GM12878 (cell line): Measurements from ENCODE around the gene SOX2. TPM values are rescaled to one million over a fixed set of nuclear protein-coding genes. Genes with fewer than 3 reads are reported as not detected.

Experiments used
- ATAC-seq: fragments of 200-7000 bp; cut with Tn5 transposase; 3 replicates; pipeline ENCODE4 v1.9.1; 2020; ENCODE audit warnings: mild to moderate bottlenecking, moderate library complexity
- BruUV-seq: library from RNA; stranded (reverse); fragments of 400-500 nt; replicated peaks from 2 replicates; lab custom pipeline; 2021; lab: Mats Ljungman, UMichigan
- CTCF ChIA-PET: fragments of 300-600 bp; sonication (Branson Sonifier 250); formaldehyde crosslinking; extraction: SDS; loops from one replicate; lab custom pipeline; 2021; ENCODE audit warnings: inconsistent platforms; lab: Yijun Ruan, JAX
- POLR2A ChIA-PET: fragments of 350-600 bp; formaldehyde crosslinking; extraction: SDS; loops from one replicate; lab custom pipeline; 2021; ENCODE audit warnings: inconsistent platforms; lab: Charles Lee
- RAD21 ChIA-PET: fragments of 300-600 bp; sonication (Branson Sonifier 250); formaldehyde crosslinking; loops from one replicate; lab custom pipeline; 2023; ENCODE audit warnings: antibody characterized with exemption; ENCODE audit not compliant: unreplicated experiment; lab: Charles Lee
- SMC1A ChIA-PET: fragments of 300-600 bp; sonication (Branson Sonifier 250); formaldehyde crosslinking; loops from one replicate; lab custom pipeline; 2023; ENCODE audit not compliant: unreplicated experiment, uncharacterized antibody; lab: Charles Lee
- DNase-seq: peaks from one replicate; pipeline ENCODE4 v3.0.0-alpha.2; 2011; ENCODE audit warnings: low read depth, low spot score
- FAIRE-seq: peaks from 3 replicates; lab custom pipeline; 2011; peaks lifted over from hg19 to GRCh38; lab: Jason Lieb, UNC
- H2AFZ ChIP-seq: 2 replicates; pipeline ENCODE4 v1.6.0; 2011; ENCODE audit warnings: low read depth, low read length, control low read depth; ENCODE audit not compliant: control insufficient read depth
- H3K27ac ChIP-seq: 2 replicates; pipeline ENCODE4 v1.5.1; 2011; ENCODE audit warnings: control low read depth; ENCODE audit not compliant: control insufficient read depth, insufficient read depth
- H3K27me3 ChIP-seq, 2 experiments: replicated peaks in 1 of 2; 2 replicates each; pipeline versions ENCODE4 v1.6.0 to v1.6.1; 2011; ENCODE audit warnings: low read length in 1 of 2; ENCODE audit not compliant: control insufficient read depth in 2 of 2, insufficient read depth in 2 of 2
- H3K36me3 ChIP-seq, 2 experiments: 2 replicates each; pipeline ENCODE4 v1.5.1; 2011; ENCODE audit warnings: low read length in 1 of 2; ENCODE audit not compliant: control insufficient read depth in 2 of 2, insufficient read depth in 2 of 2
- H3K4me1 ChIP-seq: 2 replicates; pipeline ENCODE4 v1.6.1; 2011; ENCODE audit warnings: mild to moderate bottlenecking, low read length, moderate library complexity, mixed read lengths; ENCODE audit not compliant: control insufficient read depth, insufficient read depth
- H3K4me2 ChIP-seq: 2 replicates; pipeline ENCODE4 v1.6.0; 2011; ENCODE audit warnings: control low read depth; ENCODE audit not compliant: control insufficient read depth, insufficient read depth
- H3K4me3 ChIP-seq: fragments of 200-600 bp; sonication (generic); 2 replicates; pipeline ENCODE4 v1.5.1; 2016
- H3K79me2 ChIP-seq: 2 replicates; pipeline ENCODE4 v1.6.0; 2011; ENCODE audit warnings: low read length; ENCODE audit not compliant: control insufficient read depth, insufficient read depth
- H3K9ac ChIP-seq: 2 replicates; pipeline ENCODE4 v1.8.0; 2011; ENCODE audit warnings: low read length, control low read depth, mixed read lengths; ENCODE audit not compliant: control insufficient read depth, insufficient read depth
- H3K9me3 ChIP-seq: replicated peaks from 3 replicates; pipeline ENCODE4 v1.5.1; 2011; ENCODE audit warnings: mild to moderate bottlenecking, low read length; ENCODE audit not compliant: control insufficient read depth, insufficient read depth
- H4K20me1 ChIP-seq: 2 replicates; pipeline ENCODE4 v1.6.0; 2011; ENCODE audit not compliant: control insufficient read depth, insufficient read depth
- BHLHE40 ChIP-seq, 2 experiments: fragments of 450-650 bp in 1 of 2; IDR thresholded peaks; 2 replicates each; pipeline ENCODE4 v1.6.1; 2011 to 2017; ENCODE audit warnings: low read depth in 2 of 2, borderline replicate concordance in 1 of 2, improper control_type of control experiment in 1 of 2, low read length in 1 of 2, mild to moderate bottlenecking in 1 of 2
- FOXM1 ChIP-seq: IDR thresholded peaks from 2 replicates; pipeline ENCODE4 v1.6.1; 2012; ENCODE audit warnings: low read depth, mild to moderate bottlenecking, inconsistent platforms, low read length, moderate library complexity
- HDAC6 ChIP-seq: fragments of 200-600 bp; sonication (generic); IDR thresholded peaks from one replicate; pipeline ENCODE4 v1.8.0; 2017; ENCODE audit warnings: antibody characterized with exemption; ENCODE audit not compliant: unreplicated experiment
- MEF2A ChIP-seq: IDR thresholded peaks from 2 replicates; pipeline ENCODE4 v1.6.1; 2011; ENCODE audit warnings: low read depth, mild to moderate bottlenecking, low read length, moderate library complexity; ENCODE audit not compliant: insufficient read depth
- PAX8 ChIP-seq: fragments of 450-650 bp; IDR thresholded peaks from 2 replicates; pipeline ENCODE4 v1.6.1; 2017; ENCODE audit warnings: mild to moderate bottlenecking, moderate library complexity
- ZNF207 ChIP-seq: fragments of 450-650 bp; IDR thresholded peaks from 2 replicates; pipeline ENCODE4 v1.6.1; 2014; ENCODE audit warnings: antibody characterized with exemption, mild to moderate bottlenecking, borderline replicate concordance
- WGBS: methylation state at CpG from one replicate; pipeline ENCODE4 v1.1.6; 2016; ENCODE audit warnings: low lambda C conversion rate; ENCODE audit not compliant: insufficient replicate concordance, insufficient coverage; ENCODE audit errors: missing lambda C conversion rate; 5-methylcytosine and 5-hydroxymethylcytosine counted together
- in situ Hi-C: fragments of 300-500 bp; cut with MboI; formaldehyde crosslinking; loops from 9 replicates; pipeline ENCODE4 v1.14.3; 2018; ENCODE audit warnings: mixed read lengths
- intact Hi-C: fragments of 100-400 bp; cut with micrococcal nuclease; formaldehyde crosslinking; loops from one replicate; pipeline ENCODE4 v1.14.2; 2022; ENCODE audit not compliant: unreplicated experiment
- polyA plus RNA-seq, 11 experiments: library from polyadenylated mRNA; depleted of rRNA in 4 of 11; unstranded in 6 of 11; stranded (reverse) in 5 of 11; fragments of >200 nt; fragmentation: Nextera tagmentation in 4 of 11; fragmentation: Illumina TruSeq in 1 of 11; extraction: Ambion mirVana in 4 of 11; extraction: Trizol in 1 of 11; gene quantifications; 1 replicate in 1 of 11; 2 replicates in 10 of 11; pipeline versions ENCODE4 v1.2.1 to v1.2.3, GENCODE V29; 2011 to 2016; ENCODE audit warnings: inconsistent platforms in 2 of 11, missing spikeins in 2 of 11, low read depth in 1 of 11
- total RNA-seq, 4 experiments: library from RNA; depleted of rRNA in 3 of 4; stranded (reverse); fragments of >200 nt in 3 of 4; fragmentation: Illumina TruSeq in 1 of 4; extraction: Trizol in 1 of 4; gene quantifications; 2 replicates each; pipeline versions ENCODE4 v1.2.1 to v1.2.3, GENCODE V29; 2013 to 2021
- TF ChIP-seq, protein P1 (sequence below): IDR thresholded peaks from 2 replicates; pipeline ENCODE4 v1.6.1; 2011; ENCODE audit warnings: borderline replicate concordance, low read depth, mild to moderate bottlenecking, moderate library complexity, mixed read lengths, low read length; ENCODE audit not compliant: insufficient read depth; ENCODE audit errors: extremely low read length

SOX2 gene
- total and polyA plus RNA-seq, 10 of the 15 experiments (the other 5 are each of a cell fraction or from before 2014, with no cell fraction given), result 0.06 to 0.10 (median 0.07) TPM; not detected in 6

DNA sequence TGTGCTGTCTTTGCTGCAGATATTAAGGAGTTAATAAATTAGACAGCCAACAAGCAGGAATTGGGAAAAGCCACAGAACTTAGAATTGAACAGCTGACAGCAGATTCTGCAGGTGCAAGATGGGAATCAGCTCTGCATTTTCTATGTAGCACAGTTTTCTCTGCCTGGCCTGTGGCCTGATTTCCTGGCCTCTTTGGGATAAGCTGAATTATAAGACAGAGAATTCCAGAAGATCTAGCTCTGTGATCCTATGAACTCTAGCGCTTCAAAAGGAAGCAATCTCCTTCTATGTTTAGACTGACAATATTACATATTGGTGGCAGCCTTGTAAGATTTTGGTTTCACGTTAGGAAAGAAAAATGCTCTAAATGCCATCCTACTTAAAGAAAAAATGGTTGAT, 24.0 kb upstream of the SOX2 start:
- intact Hi-C loops, result no loop called here
- ATAC-seq (no peak), DNase-seq (no peak), FAIRE-seq (no peak)
- H3K4me3 ChIP-seq, result no peak overlapping the region
- H3K9ac ChIP-seq, result no peak overlapping the region
- no peaks in the 10 kb centered on the region for H4K20me1 ChIP-seq
- no TSS peak for BruUV-seq
- no peak overlapping the region for H3K27ac ChIP-seq
- ChIA-PET CTCF (interaction anchor here (2.4 kb wide), 1 partner anchor 14 kb away, joined by 15 read pairs; no protein-coding TSS in a partner anchor), RAD21 (no interaction called here), SMC1A (no interaction called here), POLR2A (no interaction called here)
- no peaks in the 10 kb centered on the region for H3K36me3 ChIP-seq
- no peaks in the 10 kb centered on the region for H3K4me1 ChIP-seq
- H3K79me2 ChIP-seq, result no peaks in the 10 kb centered on the region
- no peak overlapping the region for H2AFZ ChIP-seq
- H3K9me3 ChIP-seq, result no peaks in the 10 kb centered on the region
- TF ChIP-seq FOXM1, result no peak
- no peak for TF ChIP-seq HDAC6
- TF ChIP-seq MEF2A, result no peak
- no peak for TF ChIP-seq ZNF207
- H3K27me3 ChIP-seq, result no peaks in the 10 kb centered on the region
- in situ Hi-C loops, result no loop called here
- H3K4me2 ChIP-seq, result no peak overlapping the region
- 4% methylated on average over 2 of the region's 2 CpGs for WGBS

GRCh38 chr3:181689546-181689945, 22.2 kb upstream of the SOX2 start:
- ChIA-PET POLR2A (no interaction called here), CTCF (interaction anchor here (0.6 to 6.0 kb wide), 3 partner anchors 11 to 714 kb away, joined by 3 to 36 read pairs (median 3); no protein-coding TSS in a partner anchor), RAD21 (no interaction called here), SMC1A (no interaction called here)
- DNase-seq (no peak), FAIRE-seq (no peak), ATAC-seq (no peak)
- H3K9ac ChIP-seq, result no peak overlapping the region
- in situ Hi-C loops (no loop called here), intact Hi-C loops (no loop called here)
- no peak overlapping the region for H2AFZ ChIP-seq
- no peaks in the 10 kb centered on the region for H3K79me2 ChIP-seq
- TF ChIP-seq PAX8 (no peak), BHLHE40 (IDR thresholded peaks at IDR 0.05; ENCODE audit: borderline replicate concordance in 1 of 2, low read depth in 2 of 2, low read length in 1 of 2) (no peak)
- TF ChIP-seq, protein P1, sequence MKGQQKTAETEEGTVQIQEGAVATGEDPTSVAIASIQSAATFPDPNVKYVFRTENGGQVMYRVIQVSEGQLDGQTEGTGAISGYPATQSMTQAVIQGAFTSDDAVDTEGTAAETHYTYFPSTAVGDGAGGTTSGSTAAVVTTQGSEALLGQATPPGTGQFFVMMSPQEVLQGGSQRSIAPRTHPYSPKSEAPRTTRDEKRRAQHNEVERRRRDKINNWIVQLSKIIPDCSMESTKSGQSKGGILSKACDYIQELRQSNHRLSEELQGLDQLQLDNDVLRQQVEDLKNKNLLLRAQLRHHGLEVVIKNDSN, result no peak
- no peak overlapping the region for H3K27ac ChIP-seq
- no peaks in the 10 kb centered on the region for H3K36me3 ChIP-seq
- no peak overlapping the region for H3K4me2 ChIP-seq
- no peaks in the 10 kb centered on the region for H4K20me1 ChIP-seq
- H3K4me1 ChIP-seq, result no peaks in the 10 kb centered on the region
- WGBS, result 40% methylated on average over 3 of the region's 3 CpGs
- H3K4me3 ChIP-seq, result no peak overlapping the region
- no peaks in the 10 kb centered on the region for H3K27me3 ChIP-seq
- BruUV-seq, result no TSS peak
- no peaks in the 10 kb centered on the region for H3K9me3 ChIP-seq
